HepG2 (cell line): Measurements from ENCODE around the gene DPP6. TPM values are rescaled to one million over a fixed set of nuclear protein-coding genes. Genes with fewer than 3 reads are reported as not detected.

Experiments used
- ATAC-seq: fragments of 200-7000 bp; cut with Tn5 transposase; 3 replicates; pipeline ENCODE4 v1.9.1; 2020; ENCODE audit warnings: mild to moderate bottlenecking, moderate library complexity
- BruUV-seq: library from RNA; stranded (reverse); fragments of 400-500 nt; replicated peaks from 2 replicates; lab custom pipeline; 2021; lab: Mats Ljungman, UMichigan
- CTCF ChIA-PET: fragments of 300-600 bp; formaldehyde crosslinking; extraction: SDS; loops from one replicate; lab custom pipeline; 2021; ENCODE audit warnings: low total read pairs, inconsistent platforms, low intra/inter-chr PET ratio; lab: Yijun Ruan, JAX
- POLR2A ChIA-PET: fragments of 350-600 bp; sonication (Branson Sonifier 250); formaldehyde crosslinking; loops from one replicate; lab custom pipeline; 2020; ENCODE audit warnings: antibody characterized with exemption, inconsistent platforms; lab: Yijun Ruan, JAX
- DNase-seq: peaks from one replicate; pipeline ENCODE4 v3.0.0-alpha.2; 2015; ENCODE audit warnings: low spot score
- FAIRE-seq: peaks from 3 replicates; lab custom pipeline; 2011; peaks lifted over from hg19 to GRCh38; lab: Jason Lieb, UNC
- H2AFZ ChIP-seq: one replicate; pipeline ENCODE4 v1.6.1; 2011; ENCODE audit warnings: low read length, inconsistent platforms
- H3K27ac ChIP-seq: fragments of 300-600 bp; 3 replicates; pipeline ENCODE4 v1.8.0; 2011; ENCODE audit warnings: mixed run types, mild to moderate bottlenecking, mixed read lengths, low read length, inconsistent platforms; ENCODE audit not compliant: insufficient read depth; ENCODE audit errors: extremely low read length
- H3K27me3 ChIP-seq, 2 experiments: fragments of 200-600 bp in 1 of 2; 2 replicates in 1 of 2; 3 replicates in 1 of 2; pipeline versions ENCODE4 v1.6.0 to v1.8.0; 2011; ENCODE audit warnings: low read length in 2 of 2, mild to moderate bottlenecking in 2 of 2, moderate library complexity in 2 of 2, inconsistent platforms in 1 of 2; ENCODE audit not compliant: insufficient read depth in 2 of 2, control insufficient read depth in 1 of 2
- H3K36me3 ChIP-seq, 2 experiments: fragments of 200-600 bp in 1 of 2; replicated peaks in 1 of 2; 2 replicates in 1 of 2; 3 replicates in 1 of 2; pipeline versions ENCODE4 v1.5.1 to v1.8.0; 2011; ENCODE audit warnings: low read length in 2 of 2, inconsistent platforms in 1 of 2; ENCODE audit not compliant: insufficient read depth in 2 of 2, control insufficient read depth in 1 of 2
- H3K4me1 ChIP-seq: 2 replicates; pipeline ENCODE4 v1.5.1; 2012; ENCODE audit warnings: low read length, inconsistent platforms; ENCODE audit not compliant: insufficient read depth
- H3K4me2 ChIP-seq: 2 replicates; pipeline ENCODE4 v1.6.0; 2011; ENCODE audit warnings: low read depth, low read length, inconsistent platforms
- H3K4me3 ChIP-seq, 3 experiments: fragments of 200-600 bp in 1 of 3; sonication (generic), shearing (Covaris generic) in 1 of 3; replicated peaks in 1 of 3; 2 replicates each; pipeline ENCODE4 v1.5.1; 2011 to 2016; ENCODE audit warnings: low read length in 3 of 3, inconsistent platforms in 2 of 3, low read depth in 2 of 3, mild to moderate bottlenecking in 2 of 3, control low read depth in 1 of 3, mixed read lengths in 1 of 3; ENCODE audit not compliant: insufficient read depth in 1 of 3
- H3K79me2 ChIP-seq: one replicate; pipeline ENCODE4 v1.6.1; 2011; ENCODE audit warnings: low read length, inconsistent platforms; ENCODE audit not compliant: insufficient read depth
- H3K9ac ChIP-seq: 2 replicates; pipeline ENCODE4 v1.6.0; 2011; ENCODE audit warnings: mild to moderate bottlenecking, low read depth, low read length, inconsistent platforms; ENCODE audit not compliant: insufficient read depth
- H3K9me3 ChIP-seq: 2 replicates; pipeline ENCODE4 v1.5.1; 2012; ENCODE audit warnings: mild to moderate bottlenecking, low read length
- H4K20me1 ChIP-seq: 2 replicates; pipeline ENCODE4 v1.6.0; 2011; ENCODE audit warnings: inconsistent platforms, mild to moderate bottlenecking, low read length, moderate library complexity; ENCODE audit not compliant: insufficient read depth
- ASH2L ChIP-seq: fragments of 300-600, 200-600 bp; sonication (generic); IDR thresholded peaks from 2 replicates; pipeline ENCODE4 v1.7.0; 2017; ENCODE audit warnings: low read depth, mild to moderate bottlenecking, moderate library complexity, mixed read lengths, low read length; ENCODE audit not compliant: insufficient read length
- NFIC ChIP-seq: IDR thresholded peaks from 2 replicates; pipeline ENCODE4 v1.6.1; 2012; ENCODE audit warnings: mild to moderate bottlenecking, low read length, inconsistent platforms
- ZFX ChIP-seq: sonication (generic); formaldehyde crosslinking; IDR thresholded peaks from 2 replicates; pipeline ENCODE4 v1.4.0; 2020; ENCODE audit warnings: mild to moderate bottlenecking, low read depth, missing genetic modification reagents, moderate library complexity
- ZNF598 ChIP-seq: sonication (generic); formaldehyde crosslinking; IDR thresholded peaks from 2 replicates; pipeline ENCODE4 v1.5.1; 2020; ENCODE audit warnings: mild to moderate bottlenecking, missing genetic modification reagents, borderline replicate concordance
- WGBS: methylation state at CpG from one replicate; pipeline ENCODE4 v1.1.6; 2017; ENCODE audit warnings: low lambda C conversion rate; 5-methylcytosine and 5-hydroxymethylcytosine counted together
- in situ Hi-C: cut with HindIII; loops from 2 replicates; pipeline ENCODE4 v1.10.0; 2017; ENCODE audit warnings: low pct_unique_long_range_greater_than_20kb; ENCODE audit not compliant: extremely low pct_ligation_motif_present
- intact Hi-C: fragments of 100-400 bp; cut with micrococcal nuclease; formaldehyde crosslinking; loops from one replicate; pipeline ENCODE4 v1.10.0; 2022; ENCODE audit not compliant: unreplicated experiment
- polyA plus RNA-seq, 8 experiments: library from polyadenylated mRNA; depleted of rRNA in 3 of 8; stranded (reverse) in 7 of 8; unstranded in 1 of 8; fragments of >200 nt; fragmentation: Illumina TruSeq in 4 of 8; extraction: Trizol in 4 of 8; gene quantifications; 2 replicates each; pipeline versions ENCODE4 v1.2.1 to v1.2.3, GENCODE V29; 2011 to 2016; ENCODE audit warnings: low read depth in 4 of 8, missing spikeins in 1 of 8, mixed read lengths in 1 of 8; ENCODE audit not compliant: insufficient read depth in 1 of 8
- total RNA-seq, 5 experiments: library from RNA; depleted of rRNA; stranded (reverse); fragments of >200 nt; fragmentation: Illumina TruSeq; extraction: Trizol; gene quantifications; 2 replicates each; pipeline ENCODE4 v1.2.3, GENCODE V29; 2016; ENCODE audit warnings: low read depth in 1 of 5
- TF ChIP-seq, protein P1 (sequence below): sonication (generic); formaldehyde crosslinking; IDR thresholded peaks from 2 replicates; pipeline ENCODE4 v1.9.0; 2021; ENCODE audit warnings: mild to moderate bottlenecking, missing genetic modification reagents
- TF ChIP-seq, protein P2 (sequence below): sonication (generic); formaldehyde crosslinking; conservative IDR thresholded peaks from 2 replicates; pipeline ENCODE4 v1.4.0; 2020; ENCODE audit warnings: missing genetic modification reagents
- TF ChIP-seq, protein P3 (sequence below): sonication (generic); formaldehyde crosslinking; IDR thresholded peaks from 2 replicates; pipeline ENCODE4 v1.5.1; 2020; ENCODE audit warnings: missing genetic modification reagents, mild to moderate bottlenecking, borderline replicate concordance

The DPP6 gene
- total and polyA plus RNA-seq, 2 of the 13 experiments (the other 11 are each of a cell fraction or from before 2014, with no cell fraction given): not detected

DNA sequence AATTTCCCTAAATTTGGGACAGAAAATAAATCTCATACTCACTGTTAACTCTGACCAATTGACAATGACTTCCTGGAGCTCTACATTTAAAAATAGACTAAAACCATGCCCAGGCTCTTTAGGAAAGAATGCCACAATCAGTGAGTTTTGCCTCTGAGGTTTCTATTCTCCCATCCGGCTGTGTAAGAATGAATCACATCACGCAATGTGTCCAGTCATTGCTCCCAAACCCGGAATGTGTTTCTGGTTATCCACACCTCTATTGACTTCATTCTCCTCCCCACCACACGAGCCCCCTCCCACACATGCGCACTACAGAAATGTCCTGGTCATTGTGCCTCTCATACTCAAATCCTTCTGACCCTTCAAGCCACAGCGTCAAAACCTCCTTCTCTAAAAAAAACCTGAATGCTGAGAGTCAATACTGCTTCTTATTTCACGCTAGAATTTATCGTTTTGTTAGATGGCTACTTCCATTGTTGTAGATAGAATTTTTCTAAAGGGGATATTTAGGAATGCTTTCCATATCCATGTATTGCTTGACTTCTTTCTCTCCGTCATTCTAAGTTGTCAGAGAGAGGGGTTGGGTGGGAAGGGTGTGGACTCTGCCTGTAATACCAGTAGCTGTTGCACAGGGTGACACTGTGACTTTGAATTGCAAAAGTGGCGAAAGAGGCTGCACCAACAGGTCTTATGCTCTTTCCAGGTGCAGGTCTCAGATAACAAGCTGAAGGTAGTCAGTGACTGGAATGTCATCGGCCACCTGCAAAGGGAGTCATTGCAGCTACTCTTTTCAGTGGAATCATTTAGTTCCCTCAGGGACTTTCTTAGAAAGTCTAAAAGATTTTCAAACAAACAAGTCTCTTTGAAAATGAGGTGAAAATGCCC, 594.2 kb downstream of the DPP6 start:
- ATAC-seq (no peak), DNase-seq (no peak), FAIRE-seq (no peak)
- no peak overlapping the region for H3K27ac ChIP-seq
- no peak overlapping the region for H3K4me2 ChIP-seq
- H3K4me3 ChIP-seq: no peak overlapping the region
- H2AFZ ChIP-seq: no peak overlapping the region
- no TSS peak for BruUV-seq
- H3K9me3 ChIP-seq: no peaks in the 10 kb centered on the region
- ChIA-PET CTCF (no interaction called here), POLR2A (no interaction called here)
- H3K27me3 ChIP-seq: peaks cover 0 to 23% of the 10 kb centered on the region in 2 experiments; a peak in 3 of 5 replicates
- H3K4me1 ChIP-seq: no peaks in the 10 kb centered on the region
- no peaks in the 10 kb centered on the region for H4K20me1 ChIP-seq
- no peak overlapping the region for H3K9ac ChIP-seq
- WGBS: 25% methylated on average over 11 of the region's 11 CpGs
- in situ Hi-C loops: no loop called here
- TF ChIP-seq ZNF598 (no peak), NFIC (no peak), ZFX (no peak), ASH2L (no peak)
- TF ChIP-seq, protein P1, sequence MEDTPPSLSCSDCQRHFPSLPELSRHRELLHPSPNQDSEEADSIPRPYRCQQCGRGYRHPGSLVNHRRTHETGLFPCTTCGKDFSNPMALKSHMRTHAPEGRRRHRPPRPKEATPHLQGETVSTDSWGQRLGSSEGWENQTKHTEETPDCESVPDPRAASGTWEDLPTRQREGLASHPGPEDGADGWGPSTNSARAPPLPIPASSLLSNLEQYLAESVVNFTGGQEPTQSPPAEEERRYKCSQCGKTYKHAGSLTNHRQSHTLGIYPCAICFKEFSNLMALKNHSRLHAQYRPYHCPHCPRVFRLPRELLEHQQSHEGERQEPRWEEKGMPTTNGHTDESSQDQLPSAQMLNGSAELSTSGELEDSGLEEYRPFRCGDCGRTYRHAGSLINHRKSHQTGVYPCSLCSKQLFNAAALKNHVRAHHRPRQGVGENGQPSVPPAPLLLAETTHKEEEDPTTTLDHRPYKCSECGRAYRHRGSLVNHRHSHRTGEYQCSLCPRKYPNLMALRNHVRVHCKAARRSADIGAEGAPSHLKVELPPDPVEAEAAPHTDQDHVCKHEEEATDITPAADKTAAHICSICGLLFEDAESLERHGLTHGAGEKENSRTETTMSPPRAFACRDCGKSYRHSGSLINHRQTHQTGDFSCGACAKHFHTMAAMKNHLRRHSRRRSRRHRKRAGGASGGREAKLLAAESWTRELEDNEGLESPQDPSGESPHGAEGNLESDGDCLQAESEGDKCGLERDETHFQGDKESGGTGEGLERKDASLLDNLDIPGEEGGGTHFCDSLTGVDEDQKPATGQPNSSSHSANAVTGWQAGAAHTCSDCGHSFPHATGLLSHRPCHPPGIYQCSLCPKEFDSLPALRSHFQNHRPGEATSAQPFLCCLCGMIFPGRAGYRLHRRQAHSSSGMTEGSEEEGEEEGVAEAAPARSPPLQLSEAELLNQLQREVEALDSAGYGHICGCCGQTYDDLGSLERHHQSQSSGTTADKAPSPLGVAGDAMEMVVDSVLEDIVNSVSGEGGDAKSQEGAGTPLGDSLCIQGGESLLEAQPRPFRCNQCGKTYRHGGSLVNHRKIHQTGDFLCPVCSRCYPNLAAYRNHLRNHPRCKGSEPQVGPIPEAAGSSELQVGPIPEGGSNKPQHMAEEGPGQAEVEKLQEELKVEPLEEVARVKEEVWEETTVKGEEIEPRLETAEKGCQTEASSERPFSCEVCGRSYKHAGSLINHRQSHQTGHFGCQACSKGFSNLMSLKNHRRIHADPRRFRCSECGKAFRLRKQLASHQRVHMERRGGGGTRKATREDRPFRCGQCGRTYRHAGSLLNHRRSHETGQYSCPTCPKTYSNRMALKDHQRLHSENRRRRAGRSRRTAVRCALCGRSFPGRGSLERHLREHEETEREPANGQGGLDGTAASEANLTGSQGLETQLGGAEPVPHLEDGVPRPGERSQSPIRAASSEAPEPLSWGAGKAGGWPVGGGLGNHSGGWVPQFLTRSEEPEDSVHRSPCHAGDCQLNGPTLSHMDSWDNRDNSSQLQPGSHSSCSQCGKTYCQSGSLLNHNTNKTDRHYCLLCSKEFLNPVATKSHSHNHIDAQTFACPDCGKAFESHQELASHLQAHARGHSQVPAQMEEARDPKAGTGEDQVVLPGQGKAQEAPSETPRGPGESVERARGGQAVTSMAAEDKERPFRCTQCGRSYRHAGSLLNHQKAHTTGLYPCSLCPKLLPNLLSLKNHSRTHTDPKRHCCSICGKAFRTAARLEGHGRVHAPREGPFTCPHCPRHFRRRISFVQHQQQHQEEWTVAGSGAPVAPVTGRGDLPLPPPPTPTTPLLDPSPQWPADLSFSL: no peak
- TF ChIP-seq, protein P2, sequence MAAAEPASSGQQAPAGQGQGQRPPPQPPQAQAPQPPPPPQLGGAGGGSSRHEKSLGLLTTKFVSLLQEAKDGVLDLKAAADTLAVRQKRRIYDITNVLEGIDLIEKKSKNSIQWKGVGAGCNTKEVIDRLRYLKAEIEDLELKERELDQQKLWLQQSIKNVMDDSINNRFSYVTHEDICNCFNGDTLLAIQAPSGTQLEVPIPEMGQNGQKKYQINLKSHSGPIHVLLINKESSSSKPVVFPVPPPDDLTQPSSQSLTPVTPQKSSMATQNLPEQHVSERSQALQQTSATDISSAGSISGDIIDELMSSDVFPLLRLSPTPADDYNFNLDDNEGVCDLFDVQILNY (CRISPR knock-in tag): no peak
- TF ChIP-seq, protein P3, sequence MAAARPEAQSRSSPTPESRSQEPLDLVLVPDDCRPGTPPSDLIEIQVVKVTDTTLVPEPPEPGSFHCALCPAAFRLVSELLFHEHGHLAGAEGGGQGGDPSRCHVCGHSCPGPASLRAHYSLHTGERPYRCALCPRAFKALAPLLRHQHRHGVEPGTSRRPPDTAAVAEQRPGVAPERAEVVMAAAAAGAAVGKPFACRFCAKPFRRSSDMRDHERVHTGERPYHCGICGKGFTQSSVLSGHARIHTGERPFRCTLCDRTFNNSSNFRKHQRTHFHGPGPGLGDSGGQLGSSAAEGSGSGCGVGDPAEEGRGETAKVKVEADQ (CRISPR knock-in tag): no peak
- no peaks in the 10 kb centered on the region for H3K36me3 ChIP-seq
- H3K79me2 ChIP-seq: no peaks in the 10 kb centered on the region
- intact Hi-C loops: no loop called here
